Peyer's patch (tissue), 4 donors: ENCODE data around the gene PDE4D. TPM values are rescaled to one million over a fixed set of nuclear protein-coding genes. Genes with fewer than 3 reads are reported as not detected.

Experiments used
- DNase-seq, 3 donors: peaks; one replicate each; pipeline ENCODE4 v3.0.0-alpha.2; 2017 to 2019
- H3K27ac ChIP-seq, 4 donors: fragments of 200-600 bp; sonication (generic); one replicate each; pipeline ENCODE4 v1.5.1; 2016 to 2019
- H3K27me3 ChIP-seq, 2 donors: fragments of 200-600 bp; sonication (generic); one replicate each; pipeline ENCODE4 v1.5.1; 2019
- H3K36me3 ChIP-seq, 3 donors: fragments of 200-600 bp; sonication (generic); one replicate each; pipeline ENCODE4 v1.5.1; 2016 to 2019
- H3K4me1 ChIP-seq, 4 donors: fragments of 200-600 bp; sonication (generic); one replicate each; pipeline ENCODE4 v1.5.1; 2016 to 2019
- H3K4me3 ChIP-seq, 4 donors: fragments of 200-600 bp; sonication (generic); 1 replicate in 3 of 4; 2 replicates in 1 of 4; pipeline ENCODE4 v1.5.1; 2016 to 2019; ENCODE audit warnings: mild to moderate bottlenecking in 1 of 4
- H3K9me3 ChIP-seq, 4 donors: fragments of 200-600 bp; sonication (generic); one replicate each; pipeline ENCODE4 v1.5.1; 2016 to 2019; ENCODE audit warnings: mild to moderate bottlenecking in 1 of 4
- POLR2A ChIP-seq, 2 donors: fragments of 450-650 bp; IDR thresholded peaks; one replicate each; pipeline ENCODE4 v1.5.1; 2017; ENCODE audit warnings: antibody characterized with exemption in 2 of 2, mild to moderate bottlenecking in 2 of 2, moderate library complexity in 2 of 2
- total RNA-seq, 4 donors: library from RNA; depleted of rRNA; stranded (reverse); fragments of >200 nt; gene quantifications; one replicate each; pipeline ENCODE4 v1.1.0, GENCODE V29; 2016
- TF ChIP-seq, protein P1 (sequence below), 6 experiments: fragments of 450-650 bp in 4 of 6; fragments of 200-600 bp in 2 of 6; sonication (generic) in 1 of 6; IDR thresholded peaks; one replicate each; pipeline ENCODE4 v1.5.1; 2017 to 2019; ENCODE audit warnings: antibody characterized with exemption in 6 of 6, mild to moderate bottlenecking in 3 of 6, moderate library complexity in 1 of 6

PDE4D gene
- total RNA-seq, 4 donors from 2014 or later, result 19.8 to 89.1 (median 43.9) TPM

DNA sequence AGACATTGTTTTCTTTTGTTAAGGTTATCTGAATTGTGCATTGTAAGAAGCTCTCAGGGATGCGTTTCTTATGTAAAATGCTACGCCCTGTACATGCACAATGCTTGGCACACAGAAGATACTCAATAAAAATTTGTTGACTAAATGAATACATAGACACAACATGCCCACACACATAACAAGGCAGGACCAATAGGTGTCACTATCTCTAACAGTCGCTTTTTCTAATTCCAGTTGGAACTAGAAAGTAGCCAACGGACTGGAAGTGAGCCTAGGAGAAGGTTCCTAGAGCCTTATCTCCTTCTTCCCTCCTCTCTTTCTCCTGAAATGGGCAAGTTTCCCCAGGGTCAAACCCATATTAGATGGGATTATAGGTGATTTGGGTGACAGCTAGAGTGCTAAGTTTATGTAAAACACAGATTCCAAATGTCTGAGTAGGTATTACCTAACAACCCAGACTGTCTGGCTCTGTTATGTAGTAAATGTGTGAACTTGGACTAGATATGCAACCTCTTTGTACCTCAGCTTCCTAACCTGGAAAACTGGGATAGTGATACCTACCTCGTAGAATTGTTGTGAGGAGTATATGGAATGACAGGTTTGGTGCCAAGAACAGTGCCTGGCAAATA lies 707.7 kb downstream of the PDE4D start:
- no peaks in the 10 kb centered on the region for H3K4me1 ChIP-seq
- no peak overlapping the region for H3K4me3 ChIP-seq
- no peaks in the 10 kb centered on the region for H3K27me3 ChIP-seq
- H3K9me3 ChIP-seq, result no peaks in the 10 kb centered on the region
- DNase-seq, result no peak
- H3K36me3 ChIP-seq, result no peaks in the 10 kb centered on the region
- H3K27ac ChIP-seq, result no peak overlapping the region
- TF ChIP-seq POLR2A (IDR thresholded peaks at IDR 0.05), result no peak
- TF ChIP-seq, protein P1, sequence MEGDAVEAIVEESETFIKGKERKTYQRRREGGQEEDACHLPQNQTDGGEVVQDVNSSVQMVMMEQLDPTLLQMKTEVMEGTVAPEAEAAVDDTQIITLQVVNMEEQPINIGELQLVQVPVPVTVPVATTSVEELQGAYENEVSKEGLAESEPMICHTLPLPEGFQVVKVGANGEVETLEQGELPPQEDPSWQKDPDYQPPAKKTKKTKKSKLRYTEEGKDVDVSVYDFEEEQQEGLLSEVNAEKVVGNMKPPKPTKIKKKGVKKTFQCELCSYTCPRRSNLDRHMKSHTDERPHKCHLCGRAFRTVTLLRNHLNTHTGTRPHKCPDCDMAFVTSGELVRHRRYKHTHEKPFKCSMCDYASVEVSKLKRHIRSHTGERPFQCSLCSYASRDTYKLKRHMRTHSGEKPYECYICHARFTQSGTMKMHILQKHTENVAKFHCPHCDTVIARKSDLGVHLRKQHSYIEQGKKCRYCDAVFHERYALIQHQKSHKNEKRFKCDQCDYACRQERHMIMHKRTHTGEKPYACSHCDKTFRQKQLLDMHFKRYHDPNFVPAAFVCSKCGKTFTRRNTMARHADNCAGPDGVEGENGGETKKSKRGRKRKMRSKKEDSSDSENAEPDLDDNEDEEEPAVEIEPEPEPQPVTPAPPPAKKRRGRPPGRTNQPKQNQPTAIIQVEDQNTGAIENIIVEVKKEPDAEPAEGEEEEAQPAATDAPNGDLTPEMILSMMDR (IDR thresholded peaks at IDR 0.05), result no peak

- H3K27ac ChIP-seq, result no peak overlapping the region
- no peak for TF ChIP-seq POLR2A (IDR thresholded peaks at IDR 0.05)
- TF ChIP-seq, protein P1 (IDR thresholded peaks at IDR 0.05), result no peak
- H3K27me3 ChIP-seq, result no peaks in the 10 kb centered on the region
- no peak overlapping the region for H3K4me3 ChIP-seq
- H3K4me1 ChIP-seq, result no peaks in the 10 kb centered on the region
- DNase-seq, result no peak
- H3K36me3 ChIP-seq, result no peaks in the 10 kb centered on the region
- no peaks in the 10 kb centered on the region for H3K9me3 ChIP-seq
Measured at GRCh38 chr5:59184769-59185168, 708.8 kb downstream of the PDE4D start.

GRCh38 chr5:59182760-59183159 lies 710.8 kb downstream of the PDE4D start:
- Histone ChIP-seq H3K4me1 (no peaks in the 10 kb centered on the region), H3K27me3 (no peaks in the 10 kb centered on the region), H3K36me3 (no peaks in the 10 kb centered on the region), H3K4me3 (no peak overlapping the region), H3K9me3 (no peaks in the 10 kb centered on the region), H3K27ac (no peak overlapping the region)
- TF ChIP-seq, protein P1 (IDR thresholded peaks at IDR 0.05), result no peak
- no peak for TF ChIP-seq POLR2A (IDR thresholded peaks at IDR 0.05)
- DNase-seq, result no peak

DNA sequence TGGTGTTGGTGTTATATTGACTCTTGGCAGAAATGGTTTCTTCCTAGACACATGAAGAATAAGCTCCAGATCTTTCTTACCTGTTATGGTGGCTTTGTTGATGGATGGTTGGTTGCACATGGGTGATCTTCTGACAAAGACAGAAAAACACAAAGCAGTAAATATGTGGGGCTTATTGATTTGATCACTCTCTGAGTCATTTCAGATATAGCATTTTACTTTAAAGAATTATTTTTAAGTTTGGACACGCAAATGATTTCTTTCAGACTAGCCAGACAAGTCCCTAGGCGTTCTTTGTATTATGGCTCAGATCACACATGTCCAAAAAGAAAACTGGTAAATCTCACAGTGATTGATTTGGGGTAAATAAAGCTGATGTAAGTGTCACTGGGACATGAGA lies 713.0 kb downstream of the PDE4D start:
- Histone ChIP-seq H3K4me1 (no peaks in the 10 kb centered on the region), H3K36me3 (no peaks in the 10 kb centered on the region), H3K27ac (no peak overlapping the region), H3K4me3 (no peak overlapping the region), H3K9me3 (no peaks in the 10 kb centered on the region), H3K27me3 (no peaks in the 10 kb centered on the region)
- DNase-seq, result no peak
- no peak for TF ChIP-seq POLR2A (IDR thresholded peaks at IDR 0.05)
- TF ChIP-seq, protein P1 (IDR thresholded peaks at IDR 0.05), result no peak

- H3K4me1 ChIP-seq, result no peaks in the 10 kb centered on the region
- TF ChIP-seq, protein P1 (IDR thresholded peaks at IDR 0.05), result no peak
- no peak for TF ChIP-seq POLR2A (IDR thresholded peaks at IDR 0.05)
- H3K9me3 ChIP-seq, result no peaks in the 10 kb centered on the region
- H3K27me3 ChIP-seq, result no peaks in the 10 kb centered on the region
- no peaks in the 10 kb centered on the region for H3K36me3 ChIP-seq
- DNase-seq, result no peak
- H3K27ac ChIP-seq, result no peak overlapping the region
- H3K4me3 ChIP-seq, result no peak overlapping the region
Measured at GRCh38 chr5:59179704-59180103, 713.8 kb downstream of the PDE4D start.

DNA sequence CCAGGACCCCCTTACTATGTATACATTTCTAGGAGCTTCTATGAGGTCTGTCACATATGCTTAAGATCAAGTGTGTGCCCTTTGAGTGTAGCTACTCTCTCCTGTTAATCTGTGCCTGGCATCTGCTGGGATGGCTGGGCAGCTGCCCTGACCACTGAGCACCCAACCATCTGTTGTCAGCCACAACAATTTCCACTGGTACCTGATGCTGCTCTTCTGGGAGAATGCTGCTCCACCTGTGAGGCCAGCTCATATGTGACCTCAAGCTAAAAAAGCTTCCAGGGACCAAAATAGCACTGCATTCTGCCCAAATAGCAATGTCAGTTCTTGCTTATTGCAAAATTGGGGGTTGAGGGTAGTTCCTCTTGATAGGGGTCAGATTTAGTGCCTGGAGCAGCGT lies 715.0 kb downstream of the PDE4D start:
- Histone ChIP-seq H3K9me3 (no peaks in the 10 kb centered on the region), H3K4me1 (no peaks in the 10 kb centered on the region), H3K4me3 (no peak overlapping the region), H3K36me3 (no peaks in the 10 kb centered on the region), H3K27ac (no peak overlapping the region), H3K27me3 (no peaks in the 10 kb centered on the region)
- TF ChIP-seq, protein P1 (IDR thresholded peaks at IDR 0.05), result no peak
- no peak for TF ChIP-seq POLR2A (IDR thresholded peaks at IDR 0.05)
- DNase-seq, result no peak
